ENCODE measurements around the gene ERC2. TPM values are rescaled to one million over a fixed set of nuclear protein-coding genes. Genes with fewer than 3 reads are reported as not detected.
A peak's percentile ranks its signal among the peaks of the same experiment; 100 is the strongest.

The ERC2 gene
- total RNA-seq, 1 experiment from 2014 or later: 0.90 TPM

GRCh38 chr3:55519019-55519418, 949.2 kb downstream of the ERC2 start:
- Histone ChIP-seq H3K27ac (ENCODE audit: low read depth, low read length, poor library complexity, severe bottlenecking) (no peak overlapping the region), H3K27me3 (replicated peaks; ENCODE audit: insufficient read depth, low read depth, low read length, poor library complexity) (no peaks in the 10 kb centered on the region), H3K36me3 (ENCODE audit: insufficient read depth, low read length, poor library complexity, severe bottlenecking) (no peaks in the 10 kb centered on the region), H3K4me3 (ENCODE audit: low read depth, low read length, poor library complexity, severe bottlenecking) (no peak overlapping the region), H3K9me3 (ENCODE audit: low read depth, low read length, poor library complexity, severe bottlenecking) (no peaks in the 10 kb centered on the region), H3K4me1 (ENCODE audit: insufficient read depth, low read length, poor library complexity, severe bottlenecking) (peaks cover 3% of the 10 kb centered on the region)
- BruUV-seq (replicated peaks): no TSS peak
- ChIA-PET POLR2A (ENCODE audit: low non-redundant PET) (no interaction called here), CTCF (no interaction called here)
- intact Hi-C loops (cut with micrococcal nuclease; ENCODE audit: unreplicated experiment): no loop called here
- DNase-seq (ENCODE audit: low spot score): no peak
- TF ChIP-seq EZH2 (IDR thresholded peaks at IDR 0.05; ENCODE audit: borderline replicate concordance, low read depth, low read length, poor library complexity, severe bottlenecking) (no peak), CTCF (conservative IDR thresholded peaks at IDR 0.05; ENCODE audit: low read depth, low read length) (no peak)

- Histone ChIP-seq H3K9me3 (ENCODE audit: low read depth, low read length, poor library complexity, severe bottlenecking) (no peaks in the 10 kb centered on the region), H3K4me1 (ENCODE audit: insufficient read depth, low read length, poor library complexity, severe bottlenecking) (peaks cover 3% of the 10 kb centered on the region), H3K27me3 (replicated peaks; ENCODE audit: insufficient read depth, low read depth, low read length, poor library complexity) (no peaks in the 10 kb centered on the region), H3K36me3 (ENCODE audit: insufficient read depth, low read length, poor library complexity, severe bottlenecking) (no peaks in the 10 kb centered on the region), H3K27ac (ENCODE audit: low read depth, low read length, poor library complexity, severe bottlenecking) (no peak overlapping the region), H3K4me3 (ENCODE audit: low read depth, low read length, poor library complexity, severe bottlenecking) (no peak overlapping the region)
- BruUV-seq (replicated peaks): no TSS peak
- CTCF ChIA-PET: no interaction called here
- POLR2A ChIA-PET (ENCODE audit: low non-redundant PET): no interaction called here
- intact Hi-C loops (cut with micrococcal nuclease; ENCODE audit: unreplicated experiment): no loop called here
- peak; percentile 8 for DNase-seq (ENCODE audit: low spot score)
- TF ChIP-seq CTCF (conservative IDR thresholded peaks at IDR 0.05; ENCODE audit: low read depth, low read length) (no peak), EZH2 (IDR thresholded peaks at IDR 0.05; ENCODE audit: borderline replicate concordance, low read depth, low read length, poor library complexity, severe bottlenecking) (no peak)
Measured at GRCh38 chr3:55518451-55518850, 949.8 kb downstream of the ERC2 start.

- Histone ChIP-seq H3K4me3 (ENCODE audit: low read depth, low read length, poor library complexity, severe bottlenecking) (no peak overlapping the region), H3K4me1 (ENCODE audit: insufficient read depth, low read length, poor library complexity, severe bottlenecking) (peaks cover 9% of the 10 kb centered on the region), H3K27ac (ENCODE audit: low read depth, low read length, poor library complexity, severe bottlenecking) (no peak overlapping the region), H3K36me3 (ENCODE audit: insufficient read depth, low read length, poor library complexity, severe bottlenecking) (no peaks in the 10 kb centered on the region), H3K27me3 (replicated peaks; ENCODE audit: insufficient read depth, low read depth, low read length, poor library complexity) (no peaks in the 10 kb centered on the region), H3K9me3 (ENCODE audit: low read depth, low read length, poor library complexity, severe bottlenecking) (no peaks in the 10 kb centered on the region)
- DNase-seq (ENCODE audit: low spot score): no peak
- no TSS peak for BruUV-seq (replicated peaks)
- TF ChIP-seq EZH2 (IDR thresholded peaks at IDR 0.05; ENCODE audit: borderline replicate concordance, low read depth, low read length, poor library complexity, severe bottlenecking): no peak
- TF ChIP-seq CTCF (conservative IDR thresholded peaks at IDR 0.05; ENCODE audit: low read depth, low read length): no peak
- ChIA-PET POLR2A (ENCODE audit: low non-redundant PET) (no interaction called here), CTCF (no interaction called here)
- intact Hi-C loops (cut with micrococcal nuclease; ENCODE audit: unreplicated experiment): no loop called here
Measured at GRCh38 chr3:55516392-55517030, 951.8 kb downstream of the ERC2 start.

All from A673 (cell line).